HG03565 (cell line): Measurements from ENCODE around the gene SORBS2.

Experiments used
- ATAC-seq: cut with Tn5 transposase; IDR thresholded peaks from one replicate; pipeline ENCODE4 v1.9.1; 2021; ENCODE audit warnings: mild to moderate bottlenecking, moderate library complexity; ENCODE audit not compliant: unreplicated experiment

Gene SORBS2

GRCh38 chr4:185536411-185536709 is 275.6 kb downstream of the SORBS2 start:
- no peak for ATAC-seq

- ATAC-seq, result no peak
Observed at GRCh38 chr4:185535612-185536410, 276.2 kb downstream of the SORBS2 start.
